Hepatocyte (in vitro differentiated cells): ENCODE data around the gene ANTXR2.

Source experiments
- CTCF ChIP-seq: fragments of 200-600 bp; sonication (generic); IDR thresholded peaks from 2 replicates; pipeline ENCODE4 v1.5.1; 2016; ENCODE audit warnings: antibody characterized with exemption, mild to moderate bottlenecking; ENCODE audit not compliant: poor library complexity
- EZH2 ChIP-seq: fragments of 200-600 bp; sonication (generic); IDR thresholded peaks from 2 replicates; pipeline ENCODE4 v1.6.1; 2016; ENCODE audit warnings: antibody characterized with exemption, mild to moderate bottlenecking, borderline replicate concordance
- EZH2phosphoT487 ChIP-seq: fragments of 200-600 bp; sonication (generic); IDR thresholded peaks from one replicate; pipeline ENCODE4 v1.6.1; 2018; ENCODE audit warnings: antibody characterized with exemption, mild to moderate bottlenecking, low read depth, moderate library complexity; ENCODE audit not compliant: unreplicated experiment, severe bottlenecking

GRCh38 chr4:79996851-79997250, 76.2 kb downstream of the ANTXR2 start:
- no peak for TF ChIP-seq EZH2
- no peak for TF ChIP-seq CTCF
- TF ChIP-seq EZH2phosphoT487, result no peak
